H1 (cell line): ENCODE data around the gene CROCC2. TPM values are rescaled to one million over a fixed set of nuclear protein-coding genes. Genes with fewer than 3 reads are reported as not detected.

Experiments
- BRCA1 ChIP-seq: IDR thresholded peaks from 2 replicates; pipeline ENCODE4 v1.6.1; 2012; ENCODE audit warnings: low read depth, low read length, improper control_type of control experiment
- CEBPB ChIP-seq: IDR thresholded peaks from 2 replicates; pipeline ENCODE4 v1.6.1; 2012; ENCODE audit warnings: low read depth, low read length
- POLR2A ChIP-seq, 2 experiments: IDR thresholded peaks; 1 replicate in 1 of 2; 2 replicates in 1 of 2; pipeline ENCODE4 v1.6.1; 2011; ENCODE audit warnings: low read depth in 2 of 2, low read length in 2 of 2, mild to moderate bottlenecking in 2 of 2; ENCODE audit errors: control extremely low read depth in 1 of 2
- RAD21 ChIP-seq, 2 experiments: IDR thresholded peaks in 1 of 2; conservative IDR thresholded peaks in 1 of 2; 2 replicates each; pipeline ENCODE4 v1.6.1; 2011; ENCODE audit warnings: low read depth in 2 of 2, low read length in 2 of 2, improper control_type of control experiment in 1 of 2, inconsistent platforms in 1 of 2, mild to moderate bottlenecking in 1 of 2, moderate library complexity in 1 of 2
- TCF12 ChIP-seq: IDR thresholded peaks from 2 replicates; pipeline ENCODE4 v1.6.1; 2011; ENCODE audit warnings: low read depth, mild to moderate bottlenecking, low read length
- USF2 ChIP-seq: IDR thresholded peaks from 2 replicates; pipeline ENCODE4 v1.6.1; 2011; ENCODE audit warnings: low read length, improper control_type of control experiment
- polyA plus RNA-seq, 7 experiments: library from polyadenylated mRNA; depleted of rRNA in 3 of 7; stranded (reverse) in 5 of 7; unstranded in 2 of 7; fragments of >200 nt in 5 of 7; fragments of 200-250 nt in 2 of 7; gene quantifications; 1 replicate in 5 of 7; 2 replicates in 1 of 7; 4 replicates in 1 of 7; pipeline versions ENCODE4 v1.2.1 to v1.2.3, GENCODE V29; 2011 to 2013; ENCODE audit warnings: missing spikeins in 2 of 7, mixed read lengths in 2 of 7
- total RNA-seq: library from RNA; stranded (reverse); fragmentation: NEBNext Ultra II Directional; extraction: Animal tissue kit (Norgen Biotek cat#: 25700); gene quantifications from 2 replicates; pipeline ENCODE4 v1.2.1, GENCODE V29; 2021

Gene CROCC2
- total and polyA plus RNA-seq, 2 of the 8 experiments (the other 6 are each of a cell fraction or from before 2014, with no cell fraction given): not detected

GRCh38 chr2:240894836-240895558, 11.1 kb upstream of the CROCC2 start (continued):
- TF ChIP-seq USF2 (no peak), RAD21 (IDR thresholded peaks at IDR 0.05 in 1 of 2, conservative IDR thresholded peaks at IDR 0.05 in 1 of 2; ENCODE audit: low read depth in 2 of 2, low read length in 2 of 2) (no peak), BRCA1 (no peak), POLR2A (IDR thresholded peaks at IDR 0.05; ENCODE audit: control extremely low read depth in 1 of 2, low read depth in 2 of 2, low read length in 2 of 2) (no peak), CEBPB (no peak), TCF12 (no peak)
